NOMO-1 (cell line): ENCODE results near the gene ATP6V0C.

Source experiments
- DNase-seq, 2 experiments: peaks; one replicate each; lab custom pipeline; 2025; ENCODE audit not compliant: unreplicated experiment in 2 of 2; lab: John Stamatoyannopoulos, UW

Gene ATP6V0C

DNA sequence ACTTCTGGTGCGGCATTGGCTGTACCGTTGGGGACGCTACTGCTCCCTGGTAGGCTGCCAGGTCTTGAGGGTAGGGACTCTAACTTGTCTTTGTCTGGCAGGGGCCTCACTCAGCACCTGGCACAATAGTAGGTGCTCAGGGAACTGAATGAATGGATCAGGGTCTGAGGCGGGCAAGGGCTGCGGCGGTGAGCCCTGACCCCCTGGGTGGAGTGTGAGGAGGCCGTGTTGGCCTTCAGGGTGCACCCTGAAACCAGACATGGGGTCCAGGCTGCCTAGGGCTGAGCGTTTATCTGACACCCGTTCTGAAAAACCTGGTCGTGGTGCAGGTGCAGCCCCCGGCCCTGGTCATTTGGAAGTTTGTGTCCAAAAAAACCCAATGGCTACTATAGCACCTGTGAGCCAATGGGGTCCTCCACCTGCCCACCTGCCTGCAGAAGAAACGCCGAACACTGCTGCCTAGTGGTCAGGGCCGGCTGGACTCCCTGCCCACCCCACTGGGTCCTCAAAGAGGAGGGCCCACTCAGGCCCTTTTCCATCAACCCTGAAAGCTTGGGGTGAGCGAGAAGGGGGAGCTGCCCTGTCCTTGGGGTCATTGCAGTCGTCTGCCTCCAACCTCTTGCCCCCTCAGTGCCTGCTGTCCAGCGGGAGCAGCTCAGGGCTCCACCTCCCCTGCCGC, 4.9 kb upstream of the ATP6V0C start:
- DNase-seq = no peak

DNA sequence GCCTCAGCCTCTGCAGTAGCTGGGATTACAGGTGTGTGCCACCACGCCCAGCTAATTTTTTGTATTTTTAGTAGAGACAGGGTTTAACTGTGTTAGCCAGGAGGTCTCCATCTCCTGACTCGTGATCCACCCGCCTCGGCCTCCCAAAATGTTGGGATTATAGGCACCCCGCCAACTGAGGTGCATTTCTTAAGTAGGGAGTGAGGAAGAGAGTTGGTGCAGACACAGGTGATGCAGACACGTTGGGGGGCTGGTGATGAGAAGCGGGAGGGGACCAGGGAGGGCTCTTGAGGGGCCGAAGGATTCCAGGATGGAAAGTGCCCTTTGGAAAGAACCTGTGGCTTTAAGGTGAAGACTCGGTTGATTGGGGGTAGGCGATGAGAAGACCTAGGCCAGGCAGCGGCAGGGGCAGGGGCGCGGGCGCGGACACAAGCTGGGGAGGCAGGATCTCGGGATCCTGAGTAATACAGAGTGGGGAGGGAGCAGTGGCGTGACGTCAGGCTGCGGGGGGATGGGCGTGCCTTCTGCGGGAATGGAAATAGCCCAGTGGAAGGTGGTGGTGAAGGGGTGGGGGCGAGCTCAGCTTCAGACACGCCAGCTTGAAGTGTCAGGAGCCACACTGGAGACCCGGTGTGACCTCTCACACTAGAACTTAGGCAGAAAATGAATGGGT, 2.5 kb upstream of the ATP6V0C start:
- DNase-seq = no peak

- no peak for DNase-seq
Measured at GRCh38 chr16:2511996-2512734, 1.6 kb upstream of the ATP6V0C start.

DNA sequence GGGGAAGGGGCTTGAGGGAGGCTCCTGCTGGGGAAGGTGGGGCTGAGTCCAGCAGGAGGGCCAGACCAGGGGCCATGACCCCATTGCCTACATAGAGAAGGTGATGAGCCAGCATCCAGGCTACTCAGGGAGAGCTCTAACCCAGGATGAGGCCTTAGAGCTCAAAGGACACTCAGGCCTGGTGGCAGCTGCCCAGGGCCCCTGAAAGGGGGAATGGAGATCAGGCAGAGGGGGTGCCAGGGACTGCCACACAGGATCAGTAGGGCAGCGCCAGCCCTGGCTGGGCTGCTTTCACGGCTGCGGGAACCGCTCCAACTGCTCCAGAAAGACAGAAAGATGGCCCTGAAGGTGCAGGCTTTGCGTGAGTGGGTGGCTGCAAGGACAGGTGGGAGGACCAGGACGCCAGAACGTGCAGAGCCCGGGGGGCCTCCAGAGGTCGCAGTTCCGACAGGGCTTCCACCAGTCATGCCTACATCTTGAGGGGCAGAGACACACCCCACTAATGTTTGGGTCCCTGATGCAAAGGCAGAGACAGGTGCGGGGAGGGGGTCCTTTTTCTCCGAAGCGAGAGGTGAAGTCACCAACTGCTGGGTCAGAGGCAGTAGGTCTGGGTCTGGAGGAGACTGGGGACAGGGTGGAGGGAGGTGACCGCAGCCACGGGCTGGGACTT, 882 bp upstream of the ATP6V0C start:
- DNase-seq = no peak

GRCh38 chr16:2514333-2515179, 804 bp downstream of the ATP6V0C start:
- peak; percentile 4 to 10 for DNase-seq

GRCh38 chr16:2515180-2515851, 1.6 kb downstream of the ATP6V0C start:
- peak; percentile 28 to 49 for DNase-seq

DNA sequence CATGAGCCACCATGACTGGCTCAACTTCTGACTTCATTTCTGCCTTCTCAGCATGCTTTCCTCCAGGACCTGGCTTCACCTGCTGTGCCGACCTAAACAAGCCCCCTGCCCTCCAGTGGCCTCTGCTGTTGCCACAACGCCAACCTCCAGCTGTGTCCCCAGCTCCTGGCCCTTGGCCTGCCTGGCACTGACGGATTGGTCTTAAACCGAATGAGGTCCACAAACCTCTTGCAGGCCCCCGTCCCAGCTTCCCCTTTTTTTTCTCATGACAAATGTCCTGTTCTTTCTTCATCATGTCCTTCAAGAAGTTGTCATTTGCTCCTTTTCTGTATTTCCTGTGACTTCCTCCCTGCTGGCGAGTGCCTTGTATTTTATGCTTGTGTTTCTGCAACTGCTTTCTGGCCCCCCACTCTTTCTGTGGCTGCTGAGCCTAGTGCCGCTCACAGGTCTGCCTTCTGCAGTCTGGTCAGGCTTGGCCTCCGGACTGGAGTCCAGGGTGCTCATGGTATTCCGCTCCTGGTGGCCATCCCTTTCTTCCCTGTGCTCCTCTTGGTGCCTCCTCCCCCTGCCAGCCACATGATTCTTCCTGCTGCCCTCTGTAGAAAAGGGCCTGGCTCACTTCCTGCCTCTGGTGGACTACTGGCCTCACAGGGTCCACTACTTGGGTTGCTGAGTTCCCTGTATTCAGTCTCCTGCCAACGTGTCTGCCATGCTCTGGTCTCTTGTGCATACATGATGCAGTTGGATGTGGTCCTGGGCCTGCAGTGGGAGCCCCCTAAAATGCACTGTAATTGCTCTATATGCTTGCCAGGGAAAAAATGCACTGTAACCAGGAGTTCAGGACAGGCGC, 2.9 kb downstream of the ATP6V0C start:
- DNase-seq = peak; percentile 84 to 91

DNA sequence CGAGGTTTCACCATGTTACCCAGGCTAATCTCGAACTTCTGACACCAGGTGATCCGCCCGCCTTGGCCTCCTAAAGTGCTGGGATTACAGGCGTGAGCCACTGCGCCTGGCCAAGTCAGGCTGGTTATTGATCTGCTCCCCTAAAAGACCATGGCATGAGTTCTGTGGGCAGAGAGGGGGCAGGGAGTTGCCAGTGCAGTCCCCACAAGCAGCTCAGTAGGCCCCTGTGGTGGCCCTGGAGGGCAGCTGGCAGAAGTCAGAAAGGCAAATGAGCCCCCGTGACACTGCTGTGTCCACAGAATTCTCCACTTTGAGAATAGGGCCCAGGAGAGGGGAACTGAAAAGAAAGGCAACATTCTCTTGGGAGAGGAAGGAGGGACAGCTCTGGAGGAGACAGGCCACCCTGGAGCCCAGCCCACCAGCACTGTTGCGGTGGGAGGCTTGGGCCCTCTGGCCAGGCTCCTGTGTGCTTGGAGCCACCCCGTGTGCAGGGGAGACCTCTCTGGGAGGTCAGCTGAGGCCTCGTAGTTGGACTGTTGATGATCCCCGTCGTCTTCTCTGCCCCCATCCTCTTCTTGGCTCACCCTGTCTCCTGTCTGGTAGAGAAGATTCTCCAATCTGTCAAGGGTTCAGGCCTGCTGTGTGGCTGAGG, 4.3 kb downstream of the ATP6V0C start:
- DNase-seq = no peak

DNA sequence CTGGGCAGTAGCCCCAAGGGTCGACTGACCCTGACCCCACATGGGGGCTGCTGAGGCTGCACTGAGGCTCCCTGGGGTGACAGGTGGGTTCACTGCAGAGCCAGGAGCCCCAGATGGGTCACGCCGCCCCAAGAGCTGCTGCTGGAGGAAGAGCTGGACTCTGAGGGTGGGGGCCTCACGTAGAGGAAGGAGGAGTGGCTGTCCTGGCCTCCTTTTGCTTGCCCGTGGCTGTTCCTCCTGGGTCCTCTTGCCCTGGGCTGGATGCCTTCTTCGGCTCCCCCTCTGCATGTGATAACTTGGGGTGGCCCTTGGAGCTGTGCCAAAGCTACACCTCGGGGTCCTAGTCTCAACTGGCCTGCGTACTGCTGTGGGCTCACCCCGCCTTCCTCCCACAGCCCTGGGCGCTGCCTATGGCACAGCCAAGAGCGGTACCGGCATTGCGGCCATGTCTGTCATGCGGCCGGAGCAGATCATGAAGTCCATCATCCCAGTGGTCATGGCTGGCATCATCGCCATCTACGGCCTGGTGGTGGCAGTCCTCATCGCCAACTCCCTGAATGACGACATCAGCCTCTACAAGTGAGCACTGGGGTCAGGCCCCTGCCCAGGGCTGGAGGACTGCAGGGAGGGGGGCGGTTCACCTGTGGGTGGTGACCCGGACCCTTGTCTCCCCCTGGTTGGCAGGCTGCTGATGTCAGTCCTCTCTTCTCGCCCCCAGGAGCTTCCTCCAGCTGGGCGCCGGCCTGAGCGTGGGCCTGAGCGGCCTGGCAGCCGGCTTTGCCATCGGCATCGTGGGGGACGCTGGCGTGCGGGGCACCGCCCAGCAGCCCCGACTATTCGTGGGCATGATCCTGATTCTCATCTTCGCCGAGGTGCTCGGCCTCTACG, 5.3 kb downstream of the ATP6V0C start:
- no peak for DNase-seq

GRCh38 chr16:2519711-2520080, 5.9 kb downstream of the ATP6V0C start:
- no peak for DNase-seq

DNA sequence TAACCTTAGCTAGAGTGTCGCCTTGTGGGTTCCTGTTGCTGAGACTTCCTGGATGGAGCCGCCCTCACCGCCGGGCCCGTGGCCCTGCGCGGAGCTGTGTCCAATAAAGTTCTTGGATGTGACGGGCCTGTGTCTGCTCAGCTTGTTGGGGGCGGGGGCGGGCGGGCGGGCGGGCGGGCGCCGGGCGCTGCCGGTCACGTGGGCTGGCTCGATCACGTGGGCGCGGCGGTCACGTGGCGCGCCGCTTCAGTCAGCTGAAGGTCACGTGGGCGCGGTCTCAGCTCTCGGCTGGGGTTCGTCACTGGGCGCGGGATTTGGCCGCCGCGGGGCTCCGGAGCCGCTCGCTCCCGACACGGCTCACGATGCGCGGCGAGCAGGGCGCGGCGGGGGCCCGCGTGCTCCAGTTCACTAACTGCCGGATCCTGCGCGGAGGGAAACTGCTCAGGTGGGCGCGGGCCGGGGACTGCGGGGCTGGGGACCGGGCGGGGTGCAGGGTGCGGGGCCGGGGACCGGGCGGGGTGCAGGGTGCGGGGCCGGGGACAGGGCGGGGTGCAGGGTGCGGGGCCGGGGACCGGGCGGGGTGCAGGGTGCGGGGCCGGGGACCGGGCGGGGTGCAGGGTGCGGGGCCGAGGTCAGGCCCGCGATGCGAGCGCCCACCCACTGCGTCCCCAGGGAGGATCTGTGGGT, 6.5 kb downstream of the ATP6V0C start, which contains the start of gene AMDHD2:
TSS of gene AMDHD2 (plus strand) at position 275 of the 687 bp plus-strand sequence. CDS start at position 363, 88 bp downstream.
- peak; percentile 91 to 97 for DNase-seq

- peak; percentile 12 to 31 for DNase-seq
Measured at GRCh38 chr16:2520784-2521531, 7.2 kb downstream of the ATP6V0C start.

- DNase-seq = no peak
Measured at GRCh38 chr16:2523801-2524231, 10.1 kb downstream of the ATP6V0C start.

DNA sequence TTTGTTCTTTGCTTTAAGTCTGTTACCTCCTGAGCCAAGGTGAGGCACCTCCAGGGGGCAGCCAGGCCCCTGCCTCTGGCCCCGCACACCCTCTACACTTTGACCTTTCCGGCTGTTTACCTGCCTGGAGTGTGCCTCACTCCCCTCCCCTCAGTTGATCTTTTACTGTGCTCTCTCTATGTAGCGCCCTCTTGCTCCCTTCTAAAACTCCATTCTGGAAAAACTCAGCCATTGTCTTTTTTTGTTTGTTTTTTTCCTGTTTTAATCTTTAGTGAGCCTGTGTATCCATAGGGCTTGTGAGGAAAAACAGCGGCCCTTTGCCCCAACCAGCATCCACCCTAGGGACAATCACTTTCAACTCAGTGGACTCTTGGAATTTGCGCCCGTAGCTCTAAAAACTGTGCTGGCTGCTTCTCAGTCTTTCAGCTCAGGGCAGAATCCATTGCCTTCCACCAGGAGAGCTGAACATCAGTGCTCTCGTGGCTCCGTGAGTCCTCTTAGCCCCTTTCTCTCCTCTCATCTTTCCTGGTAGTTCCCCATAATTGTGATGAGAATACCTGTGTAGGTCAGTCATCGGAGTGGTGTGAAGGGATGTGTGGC, 10.7 kb downstream of the ATP6V0C start:
- DNase-seq = no peak

DNA sequence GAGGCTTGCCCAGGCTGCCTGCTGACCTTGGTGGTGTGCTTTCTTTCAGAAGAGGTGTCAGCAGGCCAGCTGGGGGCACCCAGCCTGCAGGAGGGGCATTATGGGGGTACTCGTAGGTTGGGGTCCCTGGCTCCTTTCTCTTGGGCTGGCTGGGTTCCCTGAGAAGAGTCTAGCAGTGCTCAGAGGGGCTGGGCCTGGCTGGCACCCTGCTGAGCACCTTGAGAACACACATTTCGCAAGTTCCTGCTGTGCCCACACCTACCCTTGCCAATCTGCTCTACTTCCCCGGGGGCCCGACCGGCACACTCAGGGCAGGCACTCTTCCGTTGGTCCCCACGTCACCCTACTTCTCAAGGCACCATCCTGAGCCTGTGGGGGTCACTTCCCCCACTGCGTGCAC, 12.4 kb downstream of the ATP6V0C start:
- no peak for DNase-seq
